ENCODE data around the gene CXCR5.

DNA sequence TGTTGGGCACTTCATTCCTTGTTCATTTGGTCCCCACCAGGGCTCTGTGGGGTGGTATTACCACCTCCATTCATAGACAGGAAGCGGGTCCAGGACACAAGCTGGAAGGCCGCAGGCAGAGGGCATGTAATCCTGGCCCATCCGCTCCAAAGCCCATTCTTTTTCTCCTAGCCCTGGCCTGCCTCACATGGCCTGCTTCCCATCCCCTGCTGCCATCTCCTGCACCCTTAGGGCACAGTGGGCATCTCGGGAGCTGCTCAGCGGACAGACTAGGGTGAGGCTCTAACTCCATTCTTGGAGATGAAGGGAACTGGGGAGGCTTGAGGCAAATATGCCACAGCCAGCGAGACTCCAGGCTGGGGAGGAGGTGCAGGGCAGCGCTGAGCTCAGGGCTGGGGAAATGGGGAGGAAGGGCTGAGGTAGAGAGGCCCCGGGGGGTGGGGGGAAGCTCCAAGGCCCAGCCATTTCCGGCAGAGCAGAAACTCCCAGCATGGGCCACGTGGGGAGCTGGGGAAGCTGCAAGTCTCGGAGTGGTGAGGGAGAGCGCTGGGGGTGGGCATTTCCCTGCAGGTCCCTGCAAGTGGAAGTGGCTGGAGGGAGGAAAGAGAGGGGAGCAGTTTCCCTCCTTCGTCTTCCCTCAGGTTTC is 56.4 kb downstream of the CXCR5 start:
- TF ChIP-seq, protein P1, sequence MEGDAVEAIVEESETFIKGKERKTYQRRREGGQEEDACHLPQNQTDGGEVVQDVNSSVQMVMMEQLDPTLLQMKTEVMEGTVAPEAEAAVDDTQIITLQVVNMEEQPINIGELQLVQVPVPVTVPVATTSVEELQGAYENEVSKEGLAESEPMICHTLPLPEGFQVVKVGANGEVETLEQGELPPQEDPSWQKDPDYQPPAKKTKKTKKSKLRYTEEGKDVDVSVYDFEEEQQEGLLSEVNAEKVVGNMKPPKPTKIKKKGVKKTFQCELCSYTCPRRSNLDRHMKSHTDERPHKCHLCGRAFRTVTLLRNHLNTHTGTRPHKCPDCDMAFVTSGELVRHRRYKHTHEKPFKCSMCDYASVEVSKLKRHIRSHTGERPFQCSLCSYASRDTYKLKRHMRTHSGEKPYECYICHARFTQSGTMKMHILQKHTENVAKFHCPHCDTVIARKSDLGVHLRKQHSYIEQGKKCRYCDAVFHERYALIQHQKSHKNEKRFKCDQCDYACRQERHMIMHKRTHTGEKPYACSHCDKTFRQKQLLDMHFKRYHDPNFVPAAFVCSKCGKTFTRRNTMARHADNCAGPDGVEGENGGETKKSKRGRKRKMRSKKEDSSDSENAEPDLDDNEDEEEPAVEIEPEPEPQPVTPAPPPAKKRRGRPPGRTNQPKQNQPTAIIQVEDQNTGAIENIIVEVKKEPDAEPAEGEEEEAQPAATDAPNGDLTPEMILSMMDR (IDR thresholded peaks at IDR 0.05), result no peak
- TF ChIP-seq POLR2AphosphoS5 (IDR thresholded peaks at IDR 0.05), result no peak
- TF ChIP-seq POLR2A (IDR thresholded peaks at IDR 0.05; ENCODE audit: low read depth), result no peak
- no peak for TF ChIP-seq EP300 (IDR thresholded peaks at IDR 0.05)

Measured in esophagus muscularis mucosa (tissue), 4 donors.